Measurements from ENCODE around the gene CALN1.

Gene CALN1

DNA sequence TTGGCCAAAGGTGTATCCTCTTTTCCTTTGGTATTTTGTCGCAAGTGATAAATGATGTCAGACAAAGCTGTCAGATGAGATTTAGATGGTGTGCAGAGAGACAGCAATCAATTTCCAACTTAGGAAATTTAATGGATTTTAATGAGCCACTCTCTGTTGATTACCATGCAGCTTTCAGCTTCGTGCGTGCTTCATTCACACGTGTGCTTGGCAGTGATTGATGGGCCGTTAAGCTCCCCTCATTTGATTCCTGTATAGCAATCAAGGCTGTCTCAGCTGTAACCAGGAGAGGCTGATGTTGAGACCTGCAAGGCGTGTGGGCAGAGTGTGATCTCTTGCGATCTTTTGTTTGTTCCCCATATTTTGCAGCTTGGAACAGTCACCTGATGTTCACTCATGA lies 439.6 kb downstream of the CALN1 start:
- H2AFZ ChIP-seq (ENCODE audit: low read length): no peak overlapping the region
- no peak overlapping the region for H3K4me2 ChIP-seq (ENCODE audit: low read depth, low read length)
- TF ChIP-seq EZH2phosphoT487 (IDR thresholded peaks at IDR 0.05; ENCODE audit: low read length): no peak
- no peak for TF ChIP-seq EZH2 (optimal IDR thresholded peaks at IDR 0.05; ENCODE audit: low read depth, low read length)
- TF ChIP-seq, protein P1, sequence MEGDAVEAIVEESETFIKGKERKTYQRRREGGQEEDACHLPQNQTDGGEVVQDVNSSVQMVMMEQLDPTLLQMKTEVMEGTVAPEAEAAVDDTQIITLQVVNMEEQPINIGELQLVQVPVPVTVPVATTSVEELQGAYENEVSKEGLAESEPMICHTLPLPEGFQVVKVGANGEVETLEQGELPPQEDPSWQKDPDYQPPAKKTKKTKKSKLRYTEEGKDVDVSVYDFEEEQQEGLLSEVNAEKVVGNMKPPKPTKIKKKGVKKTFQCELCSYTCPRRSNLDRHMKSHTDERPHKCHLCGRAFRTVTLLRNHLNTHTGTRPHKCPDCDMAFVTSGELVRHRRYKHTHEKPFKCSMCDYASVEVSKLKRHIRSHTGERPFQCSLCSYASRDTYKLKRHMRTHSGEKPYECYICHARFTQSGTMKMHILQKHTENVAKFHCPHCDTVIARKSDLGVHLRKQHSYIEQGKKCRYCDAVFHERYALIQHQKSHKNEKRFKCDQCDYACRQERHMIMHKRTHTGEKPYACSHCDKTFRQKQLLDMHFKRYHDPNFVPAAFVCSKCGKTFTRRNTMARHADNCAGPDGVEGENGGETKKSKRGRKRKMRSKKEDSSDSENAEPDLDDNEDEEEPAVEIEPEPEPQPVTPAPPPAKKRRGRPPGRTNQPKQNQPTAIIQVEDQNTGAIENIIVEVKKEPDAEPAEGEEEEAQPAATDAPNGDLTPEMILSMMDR (IDR thresholded peaks at IDR 0.05; ENCODE audit: low read length): no peak
- H3K9me3 ChIP-seq (replicated peaks; ENCODE audit: insufficient read depth, low read length): no peaks in the 10 kb centered on the region
- H3K27ac ChIP-seq (ENCODE audit: low read length): no peak overlapping the region
- no peaks in the 10 kb centered on the region for H3K36me3 ChIP-seq (replicated peaks; ENCODE audit: insufficient read depth, low read length)
- no peaks in the 10 kb centered on the region for H3K9me2 ChIP-seq (replicated peaks; ENCODE audit: insufficient read depth, low read length)
- no peaks in the 10 kb centered on the region for H3F3A ChIP-seq (ENCODE audit: insufficient read depth, low read length)
- no peak overlapping the region for H3K9ac ChIP-seq (ENCODE audit: low read length)
- no peaks in the 10 kb centered on the region for H3K4me1 ChIP-seq (ENCODE audit: low read length)
- no peaks in the 10 kb centered on the region for H3K27me3 ChIP-seq (replicated peaks; ENCODE audit: insufficient read depth, low read length)
- DNase-seq: no peak
- H3K4me3 ChIP-seq (ENCODE audit: low read length): no peak overlapping the region
- no peaks in the 10 kb centered on the region for H3K79me2 ChIP-seq (ENCODE audit: low read length)
- H4K20me1 ChIP-seq (ENCODE audit: insufficient read depth, low read length): no peaks in the 10 kb centered on the region

GRCh38 chr7:71970725-71971124 lies 441.4 kb downstream of the CALN1 start:
- Histone ChIP-seq H3K27ac (ENCODE audit: low read length) (no peak overlapping the region), H3K9me2 (replicated peaks; ENCODE audit: insufficient read depth, low read length) (no peaks in the 10 kb centered on the region), H3K9me3 (replicated peaks; ENCODE audit: insufficient read depth, low read length) (no peaks in the 10 kb centered on the region), H3K27me3 (replicated peaks; ENCODE audit: insufficient read depth, low read length) (no peaks in the 10 kb centered on the region), H3K79me2 (ENCODE audit: low read length) (no peaks in the 10 kb centered on the region), H3F3A (ENCODE audit: insufficient read depth, low read length) (no peaks in the 10 kb centered on the region), H4K20me1 (ENCODE audit: insufficient read depth, low read length) (no peaks in the 10 kb centered on the region), H2AFZ (ENCODE audit: low read length) (no peak overlapping the region), H3K4me3 (ENCODE audit: low read length) (no peak overlapping the region), H3K9ac (ENCODE audit: low read length) (no peak overlapping the region), H3K36me3 (replicated peaks; ENCODE audit: insufficient read depth, low read length) (no peaks in the 10 kb centered on the region), H3K4me1 (ENCODE audit: low read length) (no peaks in the 10 kb centered on the region), H3K4me2 (ENCODE audit: low read depth, low read length) (no peak overlapping the region)
- no peak for TF ChIP-seq EZH2 (optimal IDR thresholded peaks at IDR 0.05; ENCODE audit: low read depth, low read length)
- TF ChIP-seq, protein P1 (IDR thresholded peaks at IDR 0.05; ENCODE audit: low read length): no peak
- no peak for TF ChIP-seq EZH2phosphoT487 (IDR thresholded peaks at IDR 0.05; ENCODE audit: low read length)
- DNase-seq: no peak

GRCh38 chr7:71962636-71963035 lies 449.5 kb downstream of the CALN1 start:
- Histone ChIP-seq H3K4me3 (ENCODE audit: low read length) (no peak overlapping the region), H3K36me3 (replicated peaks; ENCODE audit: insufficient read depth, low read length) (no peaks in the 10 kb centered on the region), H3K4me2 (ENCODE audit: low read depth, low read length) (no peak overlapping the region), H3F3A (ENCODE audit: insufficient read depth, low read length) (no peaks in the 10 kb centered on the region), H3K9ac (ENCODE audit: low read length) (no peak overlapping the region), H2AFZ (ENCODE audit: low read length) (no peak overlapping the region), H3K27ac (ENCODE audit: low read length) (no peak overlapping the region), H4K20me1 (ENCODE audit: insufficient read depth, low read length) (no peaks in the 10 kb centered on the region), H3K9me2 (replicated peaks; ENCODE audit: insufficient read depth, low read length) (no peaks in the 10 kb centered on the region), H3K79me2 (ENCODE audit: low read length) (no peaks in the 10 kb centered on the region), H3K4me1 (ENCODE audit: low read length) (no peaks in the 10 kb centered on the region), H3K9me3 (replicated peaks; ENCODE audit: insufficient read depth, low read length) (no peaks in the 10 kb centered on the region), H3K27me3 (replicated peaks; ENCODE audit: insufficient read depth, low read length) (no peaks in the 10 kb centered on the region)
- no peak for DNase-seq
- no peak for TF ChIP-seq EZH2 (optimal IDR thresholded peaks at IDR 0.05; ENCODE audit: low read depth, low read length)
- no peak for TF ChIP-seq EZH2phosphoT487 (IDR thresholded peaks at IDR 0.05; ENCODE audit: low read length)
- TF ChIP-seq, protein P1 (IDR thresholded peaks at IDR 0.05; ENCODE audit: low read length): no peak
